Stimulated activated CD4-positive, alpha-beta T cell treated with anti-CD3 and anti-CD28 coated beads, Interleukin-15, amount 100 ng/mL, for 1 hour (primary cell): Measurements from ENCODE around the gene POC1A.
"Not testable (repeated sequence)": the region's sequence is repeated elsewhere in the genome, so short reads cannot be mapped to it uniquely, and the experiment has no call there.

Source experiments
- DNase-seq, 2 donors: peaks; one replicate each; pipeline ENCODE4 v3.0.0-alpha.2; 2020; ENCODE audit warnings: low read depth in 1 of 2, low spot score in 1 of 2

Gene POC1A

DNA sequence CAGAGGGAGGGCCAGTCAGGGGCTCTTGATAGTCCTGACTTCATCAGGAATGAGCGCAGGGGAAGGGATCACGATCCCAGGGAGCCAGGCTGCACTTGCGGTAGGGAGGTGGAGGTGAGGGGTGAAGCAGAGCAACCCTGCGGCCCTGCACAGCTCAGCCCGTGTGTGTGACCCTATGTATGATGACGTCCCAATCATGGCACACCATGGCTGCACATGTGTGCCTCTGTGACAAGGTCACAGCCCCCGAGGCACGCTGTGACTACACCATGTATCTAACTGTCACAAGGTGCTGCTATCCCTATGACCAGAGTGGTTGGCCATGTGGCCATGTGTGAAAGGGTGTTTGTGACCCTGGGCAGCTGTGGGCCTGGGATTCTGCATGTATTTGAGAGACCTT is 30.5 kb upstream of the POC1A start:
- DNase-seq: no peak

DNA sequence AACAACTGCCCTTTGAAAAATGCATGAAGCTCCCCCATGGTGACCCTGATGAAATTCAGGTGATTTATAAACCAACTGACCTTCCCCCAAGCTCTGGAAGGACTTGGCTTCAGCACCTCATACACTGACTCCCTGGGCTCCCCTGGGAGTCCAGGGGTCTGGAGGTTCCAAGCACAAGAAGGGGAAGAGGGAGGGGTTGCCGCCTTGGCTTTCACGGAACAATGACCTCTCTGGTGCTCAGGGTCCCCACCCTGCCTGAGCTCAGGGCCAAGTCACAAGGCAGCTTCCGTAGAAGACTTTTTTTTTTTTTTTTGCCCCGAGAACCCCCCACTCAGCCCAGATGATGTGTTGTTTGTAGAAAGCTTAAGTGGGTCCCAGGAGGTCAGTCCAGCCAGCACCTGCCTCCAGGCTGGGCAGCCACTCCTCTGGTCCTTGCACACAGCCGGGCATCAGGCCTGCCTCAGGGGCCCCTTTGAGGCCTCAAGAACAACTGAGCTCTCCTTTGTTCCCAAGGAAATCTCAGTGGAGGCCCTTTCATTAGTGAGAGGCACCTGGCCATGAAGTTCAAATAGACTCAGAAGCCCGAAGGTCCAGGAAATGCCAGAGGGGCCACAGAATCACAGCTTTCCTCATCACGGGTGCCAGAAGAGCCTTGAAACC is 29.7 kb upstream of the POC1A start:
- DNase-seq: no peak

DNA sequence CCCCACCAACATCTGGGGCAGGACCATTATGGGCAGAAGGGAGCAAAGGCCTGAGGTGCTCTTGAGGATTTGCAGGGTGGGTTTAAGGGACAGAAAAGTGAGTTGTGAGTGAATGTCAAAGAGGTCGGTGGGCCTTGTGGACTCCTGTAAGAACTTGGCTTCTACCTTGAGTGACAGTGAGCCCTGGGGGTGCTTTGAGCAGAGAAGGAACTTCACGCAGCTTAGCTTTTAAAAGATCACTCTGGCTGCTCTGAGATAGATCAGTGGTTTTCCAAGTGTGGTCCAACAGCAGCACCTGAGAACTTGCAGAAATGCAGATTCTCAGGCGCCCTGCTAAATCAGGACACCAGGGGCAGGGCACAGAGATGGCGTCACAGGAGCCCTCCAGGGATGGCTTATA is 28.5 kb upstream of the POC1A start:
- no peak for DNase-seq

DNA sequence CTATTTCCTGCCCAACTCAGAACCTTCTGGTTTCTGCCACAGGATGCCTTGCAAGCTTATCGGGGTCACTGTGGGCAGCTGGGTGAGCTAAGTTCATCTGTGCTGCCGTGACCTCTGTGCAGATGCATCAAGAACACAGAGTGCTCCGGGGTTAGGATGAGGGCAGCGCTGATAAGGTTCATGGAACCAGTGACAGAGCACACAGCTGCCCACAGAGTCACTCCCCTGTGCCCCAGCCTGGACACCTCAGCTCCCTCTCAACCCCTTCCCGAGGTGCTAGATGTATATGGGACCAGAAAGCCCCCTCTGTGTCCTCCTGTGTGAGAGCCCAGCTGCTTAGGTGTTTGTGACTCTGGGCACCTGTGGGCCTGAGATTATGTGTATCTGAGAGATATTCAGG is 28.0 kb upstream of the POC1A start:
- no peak for DNase-seq

DNA sequence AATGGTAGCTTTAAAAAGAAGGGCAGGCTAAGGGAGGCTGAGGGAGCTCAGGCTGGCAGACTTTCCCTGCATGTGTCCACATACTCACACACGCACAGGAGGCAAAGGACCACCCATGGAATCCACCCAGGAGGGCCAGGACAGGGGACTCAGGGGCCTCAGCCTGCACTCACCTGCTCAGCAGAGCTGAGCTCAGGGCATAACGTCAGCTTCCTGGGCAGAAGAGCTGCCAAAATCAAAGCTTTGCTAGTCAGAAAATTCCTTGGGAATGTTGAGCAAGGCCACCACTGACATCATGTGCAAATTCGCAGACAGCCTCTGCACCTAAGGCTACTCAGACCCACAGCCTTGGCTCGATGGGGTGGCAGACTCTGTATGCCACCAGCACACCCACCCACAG is 27.3 kb upstream of the POC1A start:
- no peak for DNase-seq

DNA sequence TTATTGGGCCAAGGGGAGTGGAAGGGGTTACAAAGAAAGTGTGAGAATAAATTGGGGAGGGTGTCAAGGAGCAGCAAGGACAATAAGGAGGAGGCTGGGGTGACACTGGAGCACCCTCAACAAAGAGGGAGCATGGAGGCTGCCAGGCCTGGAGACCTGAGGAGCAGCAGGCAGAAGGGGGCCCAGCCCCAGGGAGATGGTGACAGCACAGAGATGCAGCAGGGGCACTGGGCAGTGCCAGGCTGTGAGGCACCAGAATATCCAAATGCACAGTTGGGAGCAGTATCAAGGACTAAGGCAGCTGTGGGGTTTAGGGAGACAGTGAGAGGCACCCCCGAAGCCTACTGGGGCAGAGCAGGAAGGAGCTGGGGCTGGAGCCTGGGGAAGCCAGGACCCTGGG is 24.3 kb upstream of the POC1A start:
- no peak for DNase-seq

DNA sequence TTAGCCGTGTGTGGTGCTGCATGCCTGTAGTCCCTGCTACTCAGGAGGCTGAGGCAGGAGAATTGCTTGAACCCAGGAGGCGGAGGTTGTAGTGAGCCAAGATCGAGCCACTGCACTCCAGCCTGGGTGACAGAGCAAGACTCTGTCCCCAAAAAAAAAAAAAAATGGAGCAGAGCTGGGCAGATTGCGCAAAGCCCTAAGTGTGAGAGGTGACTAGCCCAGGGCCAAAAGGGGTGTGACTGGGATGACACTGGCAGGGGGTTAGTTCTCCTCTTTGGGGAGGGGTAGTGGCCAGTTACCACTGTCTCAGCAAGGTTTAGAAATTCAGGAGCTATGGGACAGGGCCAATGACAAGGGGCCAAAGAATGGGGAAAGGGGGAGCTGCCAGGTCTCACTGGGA is 23.9 kb upstream of the POC1A start:
- not testable (repeated sequence) for DNase-seq

DNA sequence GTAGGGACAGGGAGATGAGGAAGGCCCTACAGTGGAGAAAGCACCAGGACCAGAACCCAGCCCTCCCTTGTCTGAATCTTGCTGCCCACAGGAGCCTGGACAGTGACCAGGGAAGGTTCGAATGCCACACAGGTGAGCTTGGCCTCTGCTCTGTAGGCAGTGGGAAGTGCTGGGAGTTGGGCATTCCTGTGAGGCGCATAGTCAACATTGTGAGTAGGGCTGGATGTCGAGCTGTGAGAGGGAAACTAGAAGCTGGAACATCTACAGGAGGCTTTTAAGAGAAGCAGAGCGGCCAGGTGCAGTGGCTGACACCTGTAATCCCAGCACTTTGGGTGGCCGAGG is 23.4 kb upstream of the POC1A start:
- DNase-seq: no peak

DNA sequence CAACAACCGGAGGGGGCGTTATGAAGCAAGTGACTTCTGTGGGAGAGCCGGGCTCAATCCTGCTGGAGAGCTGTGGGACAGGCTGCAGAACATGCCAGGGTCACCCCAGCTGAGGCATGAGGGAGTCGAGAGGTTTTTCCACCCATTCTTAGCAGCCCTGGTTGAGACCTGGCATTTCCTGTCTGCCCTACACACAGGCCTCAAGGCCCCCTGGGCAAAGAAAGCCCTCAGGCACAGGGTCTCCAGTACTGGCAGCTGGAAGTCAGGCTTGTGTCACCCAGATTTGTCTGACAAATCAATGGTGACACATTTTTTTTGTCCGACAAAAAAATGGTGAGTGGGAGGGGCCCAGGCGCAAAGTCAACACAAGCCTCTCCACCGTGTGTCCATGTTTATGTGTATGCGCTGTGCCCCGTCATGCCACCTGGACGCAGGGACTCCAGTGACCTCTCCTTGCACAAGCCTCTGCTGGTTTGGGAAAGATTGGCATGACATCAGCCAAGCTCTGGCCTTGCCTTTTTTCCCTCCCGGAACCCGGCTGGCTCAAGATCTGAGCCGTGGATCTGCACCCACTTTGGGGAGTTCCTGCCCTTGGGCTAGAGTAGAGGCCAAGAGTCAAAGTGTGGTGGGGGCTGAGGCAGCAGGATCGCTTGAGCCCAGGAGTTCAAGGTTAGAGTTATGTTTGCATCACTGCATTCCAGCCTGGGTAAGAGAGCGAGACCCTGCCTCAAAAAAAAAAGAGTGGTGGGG is 22.9 kb upstream of the POC1A start:
- DNase-seq: no peak

DNA sequence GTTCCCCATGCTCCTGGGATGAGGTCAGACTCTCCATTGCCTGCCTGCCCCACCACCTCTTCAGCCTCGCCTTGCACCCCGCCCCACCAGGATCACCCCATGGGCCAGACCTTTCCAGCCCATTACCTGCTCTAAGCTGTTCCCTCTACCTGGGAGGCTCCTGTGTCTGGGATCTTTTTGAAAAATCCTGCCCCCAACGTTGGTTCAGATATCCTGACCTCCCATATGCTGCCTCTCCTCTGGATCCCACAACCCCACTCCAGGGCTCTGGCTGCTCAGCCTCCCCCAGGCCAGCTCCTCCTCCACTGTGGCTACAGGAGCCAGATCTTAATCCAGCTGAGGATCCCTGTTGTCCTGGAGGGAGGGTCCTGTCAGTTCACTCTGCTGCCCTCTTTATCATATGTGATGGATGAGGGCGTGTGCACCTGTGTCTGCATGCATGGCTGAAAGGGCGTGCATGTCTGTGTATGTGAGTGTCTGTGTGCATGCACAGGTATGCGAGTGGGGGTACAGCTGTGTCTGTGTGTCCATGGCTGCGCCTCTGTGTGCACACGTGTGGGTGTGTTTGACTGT is 22.0 kb upstream of the POC1A start:
- no peak for DNase-seq

DNA sequence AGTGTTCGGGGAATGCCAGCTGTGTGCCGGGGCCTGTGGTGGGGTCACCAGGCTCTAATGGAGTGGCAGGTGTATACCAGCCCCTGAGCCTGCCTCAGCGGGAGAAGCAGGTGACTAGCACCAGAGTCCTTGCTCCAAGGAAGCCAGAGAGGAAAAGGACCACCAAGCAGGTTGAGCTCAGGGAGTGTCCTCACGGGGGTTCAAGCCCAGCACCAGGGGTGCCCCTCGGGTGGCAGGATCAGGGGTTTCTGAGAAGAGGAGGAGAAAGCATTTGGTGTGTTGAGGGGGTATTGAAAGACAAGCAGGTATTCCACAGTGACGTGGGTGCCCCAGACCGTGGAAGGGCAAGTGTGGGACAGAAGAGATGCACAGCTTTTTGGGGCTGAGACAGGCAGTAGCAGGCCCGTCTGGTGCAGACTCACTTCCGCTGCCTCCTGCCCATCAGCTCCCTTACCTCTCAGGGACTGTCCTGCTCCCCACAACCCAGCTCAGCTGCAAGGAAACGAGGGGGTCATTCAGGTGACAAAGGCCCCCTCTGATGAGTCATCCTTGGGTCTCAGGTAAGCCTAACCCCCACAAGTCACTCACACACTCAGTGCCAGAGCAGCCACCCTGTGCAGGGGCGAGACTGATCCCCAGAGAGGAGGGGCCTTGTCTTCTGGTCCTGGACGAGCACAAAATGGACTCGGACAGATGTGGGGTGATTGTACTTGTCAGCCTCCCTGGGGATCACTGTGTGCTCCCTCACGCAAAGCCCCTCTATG is 21.4 kb upstream of the POC1A start:
- no peak for DNase-seq

DNA sequence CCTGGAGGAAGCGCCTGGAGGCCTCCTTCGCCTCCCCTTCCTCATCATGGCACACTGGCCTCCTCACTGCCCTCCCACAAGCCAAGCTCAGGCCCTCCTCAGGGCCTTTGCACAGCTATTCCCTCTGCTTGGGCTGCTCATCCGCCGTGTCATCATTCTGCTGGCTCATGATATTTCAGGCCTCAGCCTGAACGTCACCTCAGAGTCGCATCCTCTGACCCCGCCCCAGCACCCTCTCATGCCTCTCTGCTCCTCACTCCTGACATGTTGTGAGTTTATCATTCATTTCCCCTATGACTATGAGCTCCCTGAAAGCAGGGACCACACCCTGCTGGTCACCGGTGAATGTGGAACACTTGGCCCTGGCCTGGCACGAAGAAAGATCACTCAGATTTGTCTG is 20.7 kb upstream of the POC1A start:
- DNase-seq: no peak

DNA sequence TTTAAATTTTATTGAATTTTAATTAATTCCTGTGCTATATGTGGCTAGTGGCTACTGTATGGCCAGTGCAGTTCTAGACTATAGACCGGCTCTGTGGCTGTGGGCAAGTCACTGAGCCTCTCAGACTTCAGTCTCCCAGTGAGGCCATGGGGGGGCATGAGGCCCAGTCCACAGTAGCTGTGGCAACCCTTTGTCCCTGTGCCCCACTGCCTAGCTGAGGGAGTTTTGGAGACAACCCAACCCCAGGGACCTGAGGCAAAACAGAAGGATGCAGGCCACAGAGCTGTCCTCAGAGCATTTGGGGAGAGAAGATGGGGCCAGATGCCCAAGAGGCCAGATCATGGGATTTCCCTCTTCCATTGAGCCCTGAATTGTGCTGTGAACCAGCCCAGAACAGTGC is 18.9 kb upstream of the POC1A start:
- DNase-seq: no peak

DNA sequence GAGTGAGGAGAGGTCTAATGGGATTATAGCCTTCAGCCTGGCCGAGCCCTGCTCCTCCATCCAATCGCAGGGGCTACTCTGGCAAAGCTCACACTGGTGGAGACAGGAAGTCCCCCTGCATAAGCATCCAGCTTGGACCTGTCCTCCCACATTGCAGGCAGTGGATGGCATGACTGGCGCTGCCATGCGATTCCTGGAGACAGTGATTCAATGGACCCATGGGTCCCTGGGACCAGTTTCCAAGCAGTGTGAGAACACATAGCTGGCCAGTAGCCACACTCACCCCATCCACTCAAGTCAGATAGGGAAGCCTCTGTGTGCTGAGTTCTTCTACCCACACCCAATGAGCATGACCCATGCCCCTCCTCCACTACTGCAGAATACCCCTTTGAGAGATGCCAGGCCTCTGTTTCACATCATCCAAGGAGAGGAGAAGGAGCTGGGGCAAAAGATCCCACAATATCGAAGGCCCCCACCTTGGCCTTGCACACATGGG is 18.1 kb upstream of the POC1A start:
- no peak for DNase-seq

DNA sequence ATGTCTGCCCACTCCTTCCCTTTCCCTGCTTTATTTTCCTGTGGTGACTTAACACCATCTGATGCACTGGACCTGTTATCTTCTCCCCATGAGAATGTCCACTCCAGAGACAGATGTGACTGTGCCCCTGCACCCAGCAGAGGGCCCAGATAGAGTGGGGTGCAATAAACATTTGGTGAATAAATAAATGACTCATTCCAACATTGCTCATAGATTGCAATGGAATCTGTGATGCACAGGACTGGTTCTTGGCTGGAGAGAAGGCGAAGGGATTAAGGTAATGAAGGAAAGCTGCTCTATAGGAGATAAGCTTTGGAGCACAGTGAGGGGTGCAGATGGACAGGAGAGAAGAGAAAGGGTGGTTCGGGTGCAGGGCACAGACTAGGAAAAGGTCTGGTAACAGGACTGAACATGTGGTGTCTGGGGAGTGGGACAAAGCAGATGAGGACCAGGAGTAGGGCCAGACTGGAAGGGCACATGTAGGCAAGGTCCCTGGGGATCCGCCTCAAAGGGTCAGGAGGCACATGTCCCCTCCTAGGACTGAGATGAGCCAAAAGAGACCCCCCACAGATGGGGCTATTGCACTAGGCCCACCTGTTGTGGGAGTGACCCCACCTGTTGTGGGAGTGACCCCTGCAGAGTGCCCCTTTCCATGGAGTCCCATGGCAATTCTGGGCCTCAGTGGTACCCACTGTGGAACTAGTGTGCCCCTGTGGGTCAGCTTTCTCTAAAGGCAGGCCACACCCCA is 17.5 kb upstream of the POC1A start:
- DNase-seq: no peak

DNA sequence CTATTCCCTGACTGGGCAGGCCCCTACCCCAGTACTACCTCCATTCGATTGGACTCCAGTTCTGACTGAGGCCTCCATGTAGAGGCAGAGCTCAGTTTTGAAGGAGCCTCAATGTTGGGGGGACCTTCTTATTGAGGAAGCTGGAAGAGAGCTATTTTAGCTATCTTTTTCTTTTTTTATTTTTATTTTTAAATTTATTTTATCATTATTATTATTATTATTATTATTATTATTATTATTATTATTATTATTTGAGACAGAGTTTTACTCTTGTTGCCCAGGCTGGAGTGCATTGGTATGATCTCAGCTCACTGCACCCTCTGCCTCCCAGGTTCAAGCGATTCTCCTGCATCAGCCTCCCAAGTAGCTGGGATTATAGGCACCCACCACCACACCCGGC is 16.0 kb upstream of the POC1A start:
- DNase-seq: not testable (repeated sequence)

DNA sequence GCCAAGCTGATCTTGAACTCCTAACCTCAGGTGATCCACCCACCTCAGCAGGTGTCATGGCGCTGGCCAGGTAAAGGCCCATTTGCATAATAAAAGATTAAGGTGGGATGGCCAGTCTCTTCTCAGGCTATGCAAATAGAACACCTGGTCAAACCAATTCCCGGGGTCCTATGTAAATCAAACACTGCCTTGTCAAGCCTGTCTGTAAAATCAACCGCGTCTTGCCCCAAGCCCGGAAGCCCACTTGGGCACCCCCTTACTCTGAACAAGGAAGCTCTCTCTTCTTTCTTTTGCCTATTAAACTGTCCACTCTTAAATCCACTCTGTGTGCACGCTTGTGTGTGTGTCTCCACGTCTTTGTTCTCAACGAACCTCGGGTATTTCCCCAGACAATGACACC is 13.0 kb upstream of the POC1A start:
- no peak for DNase-seq

DNA sequence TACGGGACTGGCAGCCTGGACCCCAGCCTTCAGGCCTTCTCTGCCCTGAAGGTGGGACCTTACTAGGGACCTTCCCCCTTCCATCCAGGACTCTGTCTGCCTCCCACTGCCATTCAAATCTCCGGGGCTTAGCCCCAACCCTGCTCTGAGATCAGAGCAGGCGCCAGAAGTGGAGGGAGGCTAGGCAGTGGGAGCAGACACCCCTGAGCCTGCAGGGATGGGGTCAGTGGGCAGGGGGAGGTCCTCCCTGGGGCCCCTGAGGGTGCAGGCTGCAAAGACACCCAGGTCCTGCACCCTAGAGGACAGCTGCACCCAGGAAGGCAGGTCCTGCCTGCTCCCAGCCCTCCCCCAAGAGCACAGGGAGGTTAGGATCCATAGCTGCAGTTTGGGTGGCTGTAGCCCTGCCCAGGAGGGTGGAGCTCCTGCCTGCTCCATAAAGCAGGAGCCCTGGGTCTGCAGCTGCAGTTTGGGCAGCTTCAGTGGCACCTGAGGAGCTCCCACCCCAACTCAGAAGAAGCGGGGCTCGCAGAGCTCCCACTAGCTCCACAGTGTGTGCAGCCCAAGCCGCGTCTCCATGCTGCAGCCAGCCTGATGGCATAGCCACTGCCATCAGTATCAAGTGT is 8.1 kb upstream of the POC1A start:
- DNase-seq: no peak

DNA sequence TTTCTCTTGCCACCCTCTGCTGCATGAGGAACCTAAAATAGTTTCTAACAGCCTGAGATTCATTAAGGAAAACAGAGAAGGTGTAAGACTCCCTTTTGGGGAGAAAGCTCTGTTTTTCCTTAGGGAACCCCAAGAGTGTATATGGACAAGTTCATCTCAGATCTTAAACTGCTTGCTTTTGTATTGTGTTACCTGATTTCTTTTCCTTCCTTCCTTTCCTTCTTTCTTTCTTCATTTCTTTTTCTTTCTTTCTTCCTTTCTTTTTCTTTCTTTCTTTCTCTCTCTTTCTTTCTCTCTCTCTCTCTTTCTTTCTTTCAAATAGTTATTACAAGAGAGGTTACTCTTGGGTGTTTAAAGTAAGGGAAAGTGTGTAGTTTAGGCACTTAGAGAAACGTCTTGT is 5.3 kb upstream of the POC1A start:
- DNase-seq: no peak

DNA sequence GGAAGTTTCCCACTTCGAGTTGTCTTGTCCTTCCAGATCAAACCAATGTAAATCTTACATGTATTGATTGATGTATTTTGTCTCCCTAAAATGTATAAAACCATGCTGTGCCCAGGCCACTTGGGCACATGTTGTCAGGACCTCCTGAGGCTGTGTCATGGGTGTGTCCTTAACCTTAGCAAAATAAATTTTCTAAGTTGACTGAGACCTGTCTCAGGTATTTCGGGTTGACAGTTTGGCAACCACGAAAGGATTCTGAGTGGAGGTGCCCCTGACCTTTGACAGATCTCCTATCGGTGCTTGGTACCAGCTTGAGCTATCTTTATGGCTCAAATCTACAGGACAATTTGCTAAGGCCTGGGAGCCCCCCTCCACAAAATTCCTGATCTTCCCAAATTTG is 1.7 kb upstream of the POC1A start:
- no peak for DNase-seq
